OCI-LY3 (cell line): Measurements from ENCODE around the gene TUBGCP6.

Experiments
- H2AFZ ChIP-seq: fragments of 200-600, 300-600 bp; shearing (Covaris generic); 2 replicates; pipeline ENCODE4 v1.6.0; 2014; ENCODE audit warnings: antibody characterized with exemption, low read depth, low read length
- H3K27ac ChIP-seq: fragments of 200-600, 300-600 bp; sonication (generic); 2 replicates; pipeline ENCODE4 v1.5.1; 2014; ENCODE audit warnings: mild to moderate bottlenecking, low read length, moderate library complexity, mixed read lengths
- H3K27me3 ChIP-seq: fragments of 200-600, 300-600 bp; sonication (generic); 2 replicates; pipeline ENCODE4 v1.6.1; 2014; ENCODE audit warnings: low read depth, low read length, mixed read lengths
- H3K36me3 ChIP-seq: fragments of 200-600, 300-600 bp; sonication (generic); replicated peaks from 2 replicates; pipeline ENCODE3; 2014; ENCODE audit warnings: low read depth, low read length, mixed read lengths
- H3K4me1 ChIP-seq: fragments of 300-600, 200-600 bp; sonication (generic); 2 replicates; pipeline ENCODE4 v1.6.1; 2014; ENCODE audit warnings: low read length, mixed read lengths
- H3K4me2 ChIP-seq: fragments of 200-600, 300-600 bp; sonication (generic); 2 replicates; pipeline ENCODE4 v1.6.1; 2014; ENCODE audit warnings: low read length, mixed read lengths
- H3K4me3 ChIP-seq: fragments of 300-600, 200-600 bp; sonication (generic); 2 replicates; pipeline ENCODE4 v1.5.1; 2014; ENCODE audit warnings: antibody characterized with exemption, mild to moderate bottlenecking, low read length, moderate library complexity
- H3K79me2 ChIP-seq: fragments of 300-600, 200-600 bp; shearing (Covaris generic); 2 replicates; pipeline ENCODE4 v1.6.1; 2014; ENCODE audit warnings: mild to moderate bottlenecking, low read length, mixed read lengths
- H3K9ac ChIP-seq: fragments of 300-600, 200-600 bp; shearing (Covaris generic); 2 replicates; pipeline ENCODE4 v1.6.0; 2014; ENCODE audit warnings: mild to moderate bottlenecking, low read length, moderate library complexity
- H3K9me3 ChIP-seq: fragments of 200-600, 300-600 bp; shearing (Covaris generic); 2 replicates; pipeline ENCODE4 v1.6.1; 2014; ENCODE audit warnings: low read length, mixed read lengths; ENCODE audit not compliant: insufficient read depth
- H4K20me1 ChIP-seq: fragments of 200-600, 300-600 bp; sonication (generic); 2 replicates; pipeline ENCODE4 v1.6.1; 2016; ENCODE audit warnings: low read length, mixed read lengths; ENCODE audit not compliant: insufficient read depth
- EZH2phosphoT487 ChIP-seq: fragments of 200-600 bp; shearing (Covaris generic); IDR thresholded peaks from 2 replicates; pipeline ENCODE4 v1.6.1; 2018; ENCODE audit warnings: antibody characterized with exemption, mixed run types, low read depth
- TF ChIP-seq, protein P1 (sequence below): fragments of 200-600, 300-600 bp; sonication (generic); IDR thresholded peaks from 2 replicates; pipeline ENCODE4 v1.5.1; 2014; ENCODE audit warnings: antibody characterized with exemption, low read length, low read depth

Gene TUBGCP6

DNA sequence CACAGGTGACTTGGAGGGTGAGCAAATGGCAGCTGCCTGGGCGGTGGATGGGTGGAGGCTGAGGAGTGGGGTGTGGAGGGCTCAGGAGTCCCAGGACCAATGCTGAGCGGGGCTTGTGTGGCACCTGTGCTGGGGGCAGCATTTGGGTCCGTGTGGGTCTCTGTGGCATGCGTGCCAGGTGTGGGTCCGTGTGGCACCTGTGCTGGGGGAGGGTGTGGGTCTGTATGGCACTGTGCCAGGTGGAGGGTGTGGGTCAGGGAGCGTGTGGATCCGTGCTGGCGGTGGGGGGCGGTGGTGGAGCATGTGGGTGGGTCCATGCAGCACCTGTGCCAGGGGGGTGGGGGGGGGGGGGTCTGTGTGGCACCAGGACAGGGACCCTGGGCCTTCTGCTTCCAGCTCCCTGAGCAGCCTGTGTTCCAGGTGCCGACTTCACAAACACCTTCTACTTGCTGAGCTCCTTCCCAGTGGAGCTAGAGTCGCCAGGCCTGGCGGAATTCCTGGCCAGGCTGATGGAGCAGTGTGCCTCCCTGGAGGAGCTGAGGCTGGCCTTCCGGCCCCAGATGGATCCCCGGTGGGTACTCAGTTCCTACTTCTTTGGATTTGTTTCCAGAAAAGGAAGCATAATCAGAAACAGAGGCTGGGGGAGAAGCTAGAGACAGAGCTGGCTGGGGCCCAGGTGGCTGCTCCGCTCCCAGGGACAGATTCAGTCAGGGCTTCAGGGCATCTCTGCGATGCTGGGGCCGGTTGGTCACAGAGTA, 29.3 kb downstream of the TUBGCP6 start:
- no peaks in the 10 kb centered on the region for H3K4me1 ChIP-seq
- H3K27me3 ChIP-seq = no peaks in the 10 kb centered on the region
- H3K79me2 ChIP-seq = peaks cover 5% of the 10 kb centered on the region; the same call in 1 of the 2 replicates
- no peak overlapping the region for H2AFZ ChIP-seq
- no peak overlapping the region for H3K9ac ChIP-seq
- peaks cover 5% of the 10 kb centered on the region for H3K36me3 ChIP-seq
- H3K27ac ChIP-seq = no peak overlapping the region
- H3K9me3 ChIP-seq = no peaks in the 10 kb centered on the region
- H3K4me2 ChIP-seq = no peak overlapping the region
- H3K4me3 ChIP-seq = no peak overlapping the region
- no peaks in the 10 kb centered on the region for H4K20me1 ChIP-seq
- no peak for TF ChIP-seq EZH2phosphoT487
- TF ChIP-seq, protein P1, sequence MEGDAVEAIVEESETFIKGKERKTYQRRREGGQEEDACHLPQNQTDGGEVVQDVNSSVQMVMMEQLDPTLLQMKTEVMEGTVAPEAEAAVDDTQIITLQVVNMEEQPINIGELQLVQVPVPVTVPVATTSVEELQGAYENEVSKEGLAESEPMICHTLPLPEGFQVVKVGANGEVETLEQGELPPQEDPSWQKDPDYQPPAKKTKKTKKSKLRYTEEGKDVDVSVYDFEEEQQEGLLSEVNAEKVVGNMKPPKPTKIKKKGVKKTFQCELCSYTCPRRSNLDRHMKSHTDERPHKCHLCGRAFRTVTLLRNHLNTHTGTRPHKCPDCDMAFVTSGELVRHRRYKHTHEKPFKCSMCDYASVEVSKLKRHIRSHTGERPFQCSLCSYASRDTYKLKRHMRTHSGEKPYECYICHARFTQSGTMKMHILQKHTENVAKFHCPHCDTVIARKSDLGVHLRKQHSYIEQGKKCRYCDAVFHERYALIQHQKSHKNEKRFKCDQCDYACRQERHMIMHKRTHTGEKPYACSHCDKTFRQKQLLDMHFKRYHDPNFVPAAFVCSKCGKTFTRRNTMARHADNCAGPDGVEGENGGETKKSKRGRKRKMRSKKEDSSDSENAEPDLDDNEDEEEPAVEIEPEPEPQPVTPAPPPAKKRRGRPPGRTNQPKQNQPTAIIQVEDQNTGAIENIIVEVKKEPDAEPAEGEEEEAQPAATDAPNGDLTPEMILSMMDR = no peak

DNA sequence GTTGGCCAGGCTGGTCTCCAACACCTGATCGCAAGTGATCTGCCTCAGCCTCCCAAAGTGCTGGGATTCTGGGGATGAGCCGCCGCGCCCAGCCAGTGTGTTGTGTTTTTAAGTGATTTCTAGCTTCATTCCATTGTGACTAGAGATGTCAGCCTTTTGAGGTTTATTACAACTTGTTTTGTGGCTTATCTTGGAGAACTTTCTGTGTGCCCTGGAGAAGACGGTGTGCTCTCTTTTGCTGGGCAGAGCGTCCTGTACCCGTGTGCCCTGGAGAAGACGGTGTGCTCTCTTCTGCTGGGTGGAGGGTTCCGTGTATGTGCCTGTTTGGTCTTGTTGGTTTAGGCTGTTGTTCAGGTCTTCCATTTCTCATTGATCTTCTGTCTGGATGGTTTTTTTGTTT, 31.6 kb downstream of the TUBGCP6 start:
- Histone ChIP-seq H3K36me3 (peaks cover 3% of the 10 kb centered on the region), H4K20me1 (no peaks in the 10 kb centered on the region), H3K27me3 (no peaks in the 10 kb centered on the region), H3K27ac (no peak overlapping the region), H2AFZ (no peak overlapping the region), H3K4me3 (no peak overlapping the region), H3K9ac (no peak overlapping the region), H3K9me3 (no peaks in the 10 kb centered on the region), H3K4me1 (no peaks in the 10 kb centered on the region), H3K79me2 (peaks cover 5% of the 10 kb centered on the region; the same call in 1 of the 2 replicates), H3K4me2 (no peak overlapping the region)
- TF ChIP-seq, protein P1 = no peak
- TF ChIP-seq EZH2phosphoT487 = no peak

DNA sequence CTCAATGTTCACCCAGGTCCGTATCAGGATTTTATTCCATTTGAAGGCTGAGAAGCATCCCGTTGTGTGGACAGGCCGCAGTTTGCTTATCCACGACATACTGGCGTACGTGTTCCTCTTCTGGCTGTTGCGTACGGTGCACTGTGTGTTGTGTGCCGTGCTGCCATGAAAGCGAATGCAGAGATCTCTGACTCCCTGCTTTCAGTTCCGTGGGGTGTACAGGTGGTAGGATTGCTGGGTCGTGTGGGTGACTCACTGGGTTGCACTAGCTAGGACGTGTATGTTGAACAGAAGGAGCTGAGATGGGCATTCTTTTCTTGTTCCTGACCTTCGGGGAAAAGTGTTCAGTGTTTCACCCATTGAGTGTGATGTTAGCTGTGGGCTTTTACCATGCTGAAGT, 33.7 kb downstream of the TUBGCP6 start:
- Histone ChIP-seq H3K27ac (no peak overlapping the region), H3K9me3 (no peaks in the 10 kb centered on the region), H3K4me2 (no peak overlapping the region), H3K9ac (no peak overlapping the region), H2AFZ (no peak overlapping the region), H3K79me2 (peaks cover 5% of the 10 kb centered on the region; the same call in 1 of the 2 replicates), H4K20me1 (no peaks in the 10 kb centered on the region), H3K4me1 (no peaks in the 10 kb centered on the region), H3K4me3 (no peak overlapping the region), H3K36me3 (peaks cover 6% of the 10 kb centered on the region), H3K27me3 (no peaks in the 10 kb centered on the region)
- TF ChIP-seq, protein P1 = no peak
- no peak for TF ChIP-seq EZH2phosphoT487

DNA sequence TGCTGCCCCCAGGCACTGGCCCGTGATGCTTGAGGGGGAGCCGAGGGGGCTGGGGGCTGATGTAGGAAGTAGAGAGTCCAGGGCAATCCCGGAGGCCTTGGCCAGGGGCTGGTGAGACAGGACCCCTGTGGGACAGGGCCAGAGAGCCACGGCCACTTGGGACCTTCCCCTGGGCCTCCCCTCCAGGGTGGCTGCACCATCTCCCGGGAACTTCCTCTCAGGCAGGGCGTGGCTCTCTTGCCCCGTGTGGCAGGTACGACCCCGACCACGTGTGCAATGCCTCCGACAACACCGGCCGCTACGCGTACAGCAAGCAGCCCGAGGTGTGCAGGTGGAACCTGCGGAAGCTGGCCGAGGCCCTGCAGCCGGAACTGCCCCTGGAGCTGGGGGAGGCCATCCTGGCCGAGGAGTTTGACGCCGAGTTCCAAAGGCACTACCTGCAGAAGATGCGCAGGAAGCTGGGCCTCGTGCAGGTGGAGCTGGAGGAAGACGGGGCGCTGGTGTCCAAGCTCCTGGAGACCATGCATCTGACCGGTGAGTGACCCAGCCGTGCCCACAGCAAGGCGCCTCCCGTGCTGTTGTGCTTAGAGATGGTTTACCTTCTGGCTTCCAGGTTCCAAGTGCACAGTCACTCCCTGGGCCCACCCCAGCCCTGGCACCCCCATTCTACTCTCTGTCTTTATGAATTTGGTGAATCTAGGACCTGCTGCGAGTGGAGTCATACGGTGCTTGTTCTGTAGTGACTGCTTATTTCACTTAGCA, 34.3 kb downstream of the TUBGCP6 start:
- H3K9me3 ChIP-seq = no peaks in the 10 kb centered on the region
- no peak overlapping the region for H3K9ac ChIP-seq
- TF ChIP-seq, protein P1 = no peak
- no peak for TF ChIP-seq EZH2phosphoT487
- no peaks in the 10 kb centered on the region for H3K27me3 ChIP-seq
- peaks cover 5% of the 10 kb centered on the region; the same call in 1 of the 2 replicates for H3K79me2 ChIP-seq
- no peak overlapping the region for H2AFZ ChIP-seq
- H3K4me3 ChIP-seq = no peak overlapping the region
- no peak overlapping the region for H3K4me2 ChIP-seq
- H3K36me3 ChIP-seq = peaks cover 6% of the 10 kb centered on the region
- no peaks in the 10 kb centered on the region for H4K20me1 ChIP-seq
- no peaks in the 10 kb centered on the region for H3K4me1 ChIP-seq
- H3K27ac ChIP-seq = no peak overlapping the region
